Measurements from ENCODE around the gene SAA1.
"Not testable (repeated sequence)": the region's sequence is repeated elsewhere in the genome, so short reads cannot be mapped to it uniquely, and the experiment has no call there.

SAA1 gene

DNA sequence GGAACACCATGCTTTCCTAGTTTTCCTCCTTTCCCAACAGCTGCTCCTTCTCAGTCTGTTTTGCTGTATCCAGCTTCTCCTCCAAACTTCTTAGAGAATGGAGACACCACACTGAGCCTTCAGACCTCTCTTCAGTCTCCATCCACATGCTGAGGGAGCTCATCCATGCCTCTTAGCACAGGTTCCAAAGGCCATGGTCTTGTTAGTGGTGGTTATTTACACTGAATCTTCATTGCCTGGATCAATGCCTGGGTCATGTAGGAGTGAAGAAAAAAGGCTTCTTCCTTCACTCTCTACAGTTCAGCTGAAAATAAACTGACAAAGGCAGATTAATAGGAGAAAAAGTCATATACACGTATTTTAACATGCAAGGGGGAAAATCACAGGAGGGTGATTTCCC is 26.4 kb upstream of the SAA1 start:
- Histone ChIP-seq H3K4me3 (ENCODE audit: low read length) (no peak overlapping the region), H3K36me3 (ENCODE audit: insufficient read depth, low read depth, low read length) (no peaks in the 10 kb centered on the region), H3K27me3 (ENCODE audit: insufficient read depth, low read length) (peaks cover 5% of the 10 kb centered on the region; the same call in 1 of the 2 replicates), H3K4me1 (ENCODE audit: insufficient read depth, low read length) (no peaks in the 10 kb centered on the region), H3K9me3 (ENCODE audit: insufficient read depth, low read depth, low read length) (peaks cover 4% of the 10 kb centered on the region; the same call in 1 of the 2 replicates), H3K9ac (ENCODE audit: low read depth, low read length) (no peak overlapping the region), H3K27ac (ENCODE audit: low read length) (no peak overlapping the region)

DNA sequence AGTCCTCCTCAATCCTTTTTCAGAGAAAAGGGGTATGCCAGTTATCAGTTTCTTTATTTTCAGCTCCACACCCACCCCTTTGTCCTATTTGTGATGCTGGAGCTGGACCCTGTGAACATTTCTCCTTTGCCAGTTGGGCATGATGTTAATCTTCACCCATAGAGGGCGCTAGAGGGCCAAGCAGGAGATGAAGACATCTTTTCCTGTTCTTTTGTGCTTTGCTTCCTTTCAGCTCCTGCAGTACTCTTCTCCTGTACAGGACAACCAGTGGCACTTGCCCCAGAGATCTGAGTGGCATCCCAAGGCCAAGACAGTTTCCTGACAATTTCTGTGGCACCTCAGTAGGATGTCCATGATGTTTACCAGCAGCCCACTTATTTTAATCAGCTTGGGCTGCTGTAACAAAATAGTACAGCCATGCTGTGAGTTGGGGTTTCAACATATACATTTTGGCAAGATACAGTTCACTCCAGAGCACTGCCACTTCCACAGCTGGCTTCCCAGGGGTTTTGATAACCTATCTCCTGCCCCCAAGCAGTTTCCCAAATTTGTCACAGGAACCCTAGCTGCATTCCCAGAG is 22.2 kb upstream of the SAA1 start:
- peaks cover 5% of the 10 kb centered on the region; the same call in 1 of the 2 replicates for H3K27me3 ChIP-seq (ENCODE audit: insufficient read depth, low read length)
- peaks cover 4% of the 10 kb centered on the region; the same call in 1 of the 2 replicates for H3K9me3 ChIP-seq (ENCODE audit: insufficient read depth, low read depth, low read length)
- no peak overlapping the region for H3K4me3 ChIP-seq (ENCODE audit: low read length)
- H3K27ac ChIP-seq (ENCODE audit: low read length) = no peak overlapping the region
- H3K36me3 ChIP-seq (ENCODE audit: insufficient read depth, low read depth, low read length) = no peaks in the 10 kb centered on the region
- H3K4me1 ChIP-seq (ENCODE audit: insufficient read depth, low read length) = no peaks in the 10 kb centered on the region
- no peak overlapping the region for H3K9ac ChIP-seq (ENCODE audit: low read depth, low read length)

DNA sequence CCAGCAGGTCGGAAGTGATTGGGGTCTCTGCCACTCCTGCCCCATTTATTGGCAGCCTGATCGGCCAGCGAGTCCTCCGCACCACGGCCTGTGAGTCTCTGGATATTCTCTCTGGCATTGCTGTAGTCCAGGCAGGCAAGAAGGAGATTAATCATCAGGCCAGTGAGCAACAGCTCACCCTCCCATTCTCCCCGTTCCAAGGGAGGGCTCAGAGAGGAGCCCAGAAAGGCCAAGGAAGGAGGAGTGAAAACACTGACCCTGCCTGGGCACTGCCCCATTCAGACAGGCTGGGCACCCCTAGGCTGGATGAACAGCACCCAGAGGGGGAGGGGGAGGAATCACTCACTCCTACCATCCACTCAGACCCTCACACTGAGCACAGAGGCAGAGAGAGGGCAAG is 20.7 kb upstream of the SAA1 start:
- Histone ChIP-seq H3K9me3 (ENCODE audit: insufficient read depth, low read depth, low read length) (peaks cover 4% of the 10 kb centered on the region; the same call in 1 of the 2 replicates), H3K27ac (ENCODE audit: low read length) (no peak overlapping the region), H3K9ac (ENCODE audit: low read depth, low read length) (no peak overlapping the region), H3K36me3 (ENCODE audit: insufficient read depth, low read depth, low read length) (no peaks in the 10 kb centered on the region), H3K4me1 (ENCODE audit: insufficient read depth, low read length) (no peaks in the 10 kb centered on the region), H3K4me3 (ENCODE audit: low read length) (no peak overlapping the region), H3K27me3 (ENCODE audit: insufficient read depth, low read length) (no peaks in the 10 kb centered on the region)

DNA sequence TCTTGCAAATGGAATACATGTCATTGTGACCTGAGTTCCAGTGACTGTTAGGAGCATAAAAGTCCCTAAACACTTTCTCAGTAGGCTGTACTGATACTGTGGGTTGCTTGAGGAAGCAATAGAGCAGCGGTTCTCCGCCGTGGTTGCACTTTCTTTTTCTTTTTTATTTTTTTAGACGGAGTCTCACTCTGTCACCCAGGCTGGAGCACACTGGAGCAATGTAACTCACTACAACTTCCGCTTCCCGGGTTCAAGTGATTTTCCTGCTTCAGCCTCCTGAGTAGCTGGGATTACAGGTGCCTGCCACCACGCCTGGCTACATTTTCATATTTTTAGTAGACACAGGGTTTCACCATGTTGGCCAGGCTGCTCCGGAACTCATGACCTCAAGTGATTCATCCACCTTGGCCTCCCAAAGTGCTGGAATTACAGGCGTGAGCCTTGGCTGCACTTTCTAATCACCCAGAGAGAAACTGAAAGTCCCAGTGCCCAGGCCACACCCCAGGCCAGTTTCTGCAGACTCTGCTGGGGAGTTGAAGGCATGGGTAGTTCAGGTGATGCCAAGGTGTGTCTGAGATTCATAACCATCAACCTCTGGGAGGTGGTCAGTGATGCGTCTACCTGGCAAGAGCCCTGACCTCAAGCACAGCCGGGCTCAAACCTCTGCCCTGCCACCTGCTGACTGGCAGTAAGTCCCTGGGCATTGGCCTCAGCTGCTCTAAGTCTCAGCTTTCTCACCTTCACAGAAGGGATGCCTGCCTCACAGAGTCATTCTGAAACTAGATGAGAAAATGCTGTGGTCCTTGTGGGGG is 19.5 kb upstream of the SAA1 start:
- not testable (repeated sequence) for H3K9ac ChIP-seq (ENCODE audit: low read depth, low read length); H3K4me1 ChIP-seq (ENCODE audit: insufficient read depth, low read length); H3K36me3 ChIP-seq (ENCODE audit: insufficient read depth, low read depth, low read length); H3K9me3 ChIP-seq (ENCODE audit: insufficient read depth, low read depth, low read length); H3K27ac ChIP-seq (ENCODE audit: low read length); H3K27me3 ChIP-seq (ENCODE audit: insufficient read depth, low read length); H3K4me3 ChIP-seq (ENCODE audit: low read length)

DNA sequence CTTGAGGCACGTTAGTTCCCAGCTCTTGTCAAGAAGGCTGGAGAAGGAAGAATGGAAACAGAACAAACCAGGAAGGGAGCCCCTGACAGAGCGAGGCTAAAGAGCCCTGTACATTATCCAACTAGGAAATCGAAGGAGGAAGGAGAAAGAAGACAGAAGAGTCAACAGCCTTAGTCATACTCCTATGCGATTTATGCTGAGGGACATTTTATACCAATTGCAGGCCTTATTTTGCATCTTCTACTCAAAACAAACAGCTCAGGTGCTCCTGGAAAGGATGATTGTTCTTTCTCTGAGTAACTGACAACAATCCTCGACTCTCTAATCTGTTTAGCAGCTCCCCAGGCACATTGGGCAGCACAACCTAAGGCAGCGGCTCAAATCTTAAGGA is 18.9 kb upstream of the SAA1 start:
- H3K27me3 ChIP-seq (ENCODE audit: insufficient read depth, low read length); H3K27ac ChIP-seq (ENCODE audit: low read length); H3K9me3 ChIP-seq (ENCODE audit: insufficient read depth, low read depth, low read length); H3K4me3 ChIP-seq (ENCODE audit: low read length); H3K9ac ChIP-seq (ENCODE audit: low read depth, low read length); H3K36me3 ChIP-seq (ENCODE audit: insufficient read depth, low read depth, low read length); H3K4me1 ChIP-seq (ENCODE audit: insufficient read depth, low read length): not testable (repeated sequence)

- H3K27ac ChIP-seq (ENCODE audit: low read length) = no peak within 1 kb of the TSS
Measured at GRCh38 chr11:18248561-18248960, 17.5 kb upstream of the SAA1 start, which contains the start of gene SAA2. Gene SAA2 (minus strand): TSS chr11:18248668. CDS start chr11:18248011, 657 bp downstream.

GRCh38 chr11:18253233-18253632 is 12.8 kb upstream of the SAA1 start:
- no peak overlapping the region for H3K27ac ChIP-seq (ENCODE audit: low read length)
- no peak overlapping the region for H3K4me3 ChIP-seq (ENCODE audit: low read length)
- H3K9ac ChIP-seq (ENCODE audit: low read depth, low read length) = no peak overlapping the region
- no peaks in the 10 kb centered on the region for H3K36me3 ChIP-seq (ENCODE audit: insufficient read depth, low read depth, low read length)
- no peaks in the 10 kb centered on the region for H3K4me1 ChIP-seq (ENCODE audit: insufficient read depth, low read length)
- no peaks in the 10 kb centered on the region for H3K9me3 ChIP-seq (ENCODE audit: insufficient read depth, low read depth, low read length)
- H3K27me3 ChIP-seq (ENCODE audit: insufficient read depth, low read length) = no peaks in the 10 kb centered on the region

More at GRCh38 chr11:18248561-18248960, 17.5 kb upstream of the SAA1 start, which contains the start of gene SAA2:
- Histone ChIP-seq H3K4me1 (ENCODE audit: insufficient read depth, low read length) (no peaks in the 10 kb centered on the region), H3K4me3 (ENCODE audit: low read length) (no peak within 1 kb of the TSS), H3K9me3 (ENCODE audit: insufficient read depth, low read depth, low read length) (peaks cover under 1% of the 10 kb centered on the region; the same call in 1 of the 2 replicates), H3K36me3 (ENCODE audit: insufficient read depth, low read depth, low read length) (no peaks in the 10 kb centered on the region), H3K9ac (ENCODE audit: low read depth, low read length) (no peak within 1 kb of the TSS), H3K27me3 (ENCODE audit: insufficient read depth, low read length) (no peaks in the 10 kb centered on the region)

GRCh38 chr11:18253778-18254338 is 12.2 kb upstream of the SAA1 start:
- no peaks in the 10 kb centered on the region for H3K4me1 ChIP-seq (ENCODE audit: insufficient read depth, low read length)
- H3K27me3 ChIP-seq (ENCODE audit: insufficient read depth, low read length) = no peaks in the 10 kb centered on the region
- no peak overlapping the region for H3K4me3 ChIP-seq (ENCODE audit: low read length)
- H3K36me3 ChIP-seq (ENCODE audit: insufficient read depth, low read depth, low read length) = no peaks in the 10 kb centered on the region
- H3K27ac ChIP-seq (ENCODE audit: low read length) = no peak overlapping the region
- H3K9ac ChIP-seq (ENCODE audit: low read depth, low read length) = no peak overlapping the region
- no peaks in the 10 kb centered on the region for H3K9me3 ChIP-seq (ENCODE audit: insufficient read depth, low read depth, low read length)

- Histone ChIP-seq H3K27me3 (ENCODE audit: insufficient read depth, low read length) (no peaks in the 10 kb centered on the region), H3K4me1 (ENCODE audit: insufficient read depth, low read length) (no peaks in the 10 kb centered on the region), H3K4me3 (ENCODE audit: low read length) (no peak overlapping the region), H3K9ac (ENCODE audit: low read depth, low read length) (no peak overlapping the region), H3K27ac (ENCODE audit: low read length) (no peak overlapping the region), H3K9me3 (ENCODE audit: insufficient read depth, low read depth, low read length) (no peaks in the 10 kb centered on the region), H3K36me3 (ENCODE audit: insufficient read depth, low read depth, low read length) (no peaks in the 10 kb centered on the region)
Measured at GRCh38 chr11:18254781-18255361, 11.2 kb upstream of the SAA1 start.

DNA sequence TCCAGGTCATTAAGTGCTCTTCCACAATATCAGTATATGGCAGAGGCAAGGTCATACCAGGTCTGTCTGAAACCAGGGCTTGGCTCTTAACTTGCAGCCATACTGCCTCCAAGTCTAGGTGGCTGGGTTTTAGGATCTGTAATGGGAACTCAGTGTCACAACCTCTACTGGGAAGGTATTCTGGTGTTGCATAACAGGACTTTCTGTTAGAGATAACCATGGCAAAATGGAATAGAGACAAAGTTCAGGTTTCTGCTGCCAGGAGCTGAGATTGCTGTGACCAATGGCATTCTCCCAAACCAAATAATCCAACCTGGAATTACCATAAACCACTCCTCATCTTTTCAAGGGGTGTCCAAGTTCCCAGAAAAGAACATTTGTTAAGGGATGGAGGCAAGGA is 6.8 kb upstream of the SAA1 start:
- Histone ChIP-seq H3K4me1 (ENCODE audit: insufficient read depth, low read length) (0 out of 2 replicates have a peak, but pooled peaks cover 2% of the 10 kb centered on the region), H3K9me3 (ENCODE audit: insufficient read depth, low read depth, low read length) (no peaks in the 10 kb centered on the region), H3K4me3 (ENCODE audit: low read length) (no peak overlapping the region), H3K27me3 (ENCODE audit: insufficient read depth, low read length) (no peaks in the 10 kb centered on the region), H3K9ac (ENCODE audit: low read depth, low read length) (no peak overlapping the region), H3K36me3 (ENCODE audit: insufficient read depth, low read depth, low read length) (no peaks in the 10 kb centered on the region), H3K27ac (ENCODE audit: low read length) (no peak overlapping the region)

- no peak overlapping the region for H3K4me3 ChIP-seq (ENCODE audit: low read length)
- H3K27me3 ChIP-seq (ENCODE audit: insufficient read depth, low read length) = no peaks in the 10 kb centered on the region
- no peak overlapping the region for H3K9ac ChIP-seq (ENCODE audit: low read depth, low read length)
- no peaks in the 10 kb centered on the region for H3K36me3 ChIP-seq (ENCODE audit: insufficient read depth, low read depth, low read length)
- H3K27ac ChIP-seq (ENCODE audit: low read length) = no peak overlapping the region
- H3K9me3 ChIP-seq (ENCODE audit: insufficient read depth, low read depth, low read length) = no peaks in the 10 kb centered on the region
- H3K4me1 ChIP-seq (ENCODE audit: insufficient read depth, low read length) = 0 out of 2 replicates have a peak, but pooled peaks cover 2% of the 10 kb centered on the region
Measured at GRCh38 chr11:18261721-18262120, 4.3 kb upstream of the SAA1 start.

Data from iPS-20b (cell line).